Psoas muscle (tissue), 8 donors: ENCODE results near the gene PLAGL2. TPM values are rescaled to one million over a fixed set of nuclear protein-coding genes. Genes with fewer than 3 reads are reported as not detected.
"Not testable (repeated sequence)": the region's sequence is repeated elsewhere in the genome, so short reads cannot be mapped to it uniquely, and the experiment has no call there.

Experiments used
- ATAC-seq, 4 donors: fragments of 200-7000 bp; cut with Tn5 transposase; one replicate each; pipeline ENCODE4 v1.9.1; 2020; ENCODE audit warnings: moderate library complexity in 3 of 4, mild to moderate bottlenecking in 2 of 4
- DNase-seq, 2 donors: peaks; one replicate each; pipeline ENCODE4 v3.0.0-alpha.2; 2020
- H3K27ac ChIP-seq: fragments of 200-600 bp; one replicate; pipeline ENCODE4 v1.8.0; 2022
- H3K27me3 ChIP-seq, 3 donors: fragments of 200-600 bp in 1 of 3; one replicate each; pipeline versions ENCODE4 v1.6.1 to v1.8.0; 2013 to 2022; ENCODE audit warnings: low read length in 2 of 3, mild to moderate bottlenecking in 2 of 3, moderate library complexity in 1 of 3; ENCODE audit not compliant: insufficient read depth in 3 of 3
- H3K36me3 ChIP-seq, 2 donors: fragments of 200-600 bp in 1 of 2; one replicate each; pipeline versions ENCODE4 v1.6.1 to v1.8.0; 2013 to 2022; ENCODE audit warnings: low read depth in 1 of 2, mild to moderate bottlenecking in 1 of 2, moderate library complexity in 1 of 2; ENCODE audit not compliant: insufficient read depth in 1 of 2
- H3K4me1 ChIP-seq: fragments of 200-600 bp; one replicate; pipeline ENCODE4 v1.8.0; 2022
- H3K4me3 ChIP-seq: fragments of 200-600 bp; one replicate; pipeline ENCODE4 v1.8.0; 2022; ENCODE audit warnings: mild to moderate bottlenecking
- H3K9me3 ChIP-seq: fragments of 200-600 bp; one replicate; pipeline ENCODE4 v1.8.0; 2022
- WGBS, 3 donors: extraction: QIAGEN DNeasy Blood & Tissue Kit; methylation state at CpG; one replicate each; pipeline versions ENCODE4 v1.1.6 to v1.1.7; 2013; 5-methylcytosine and 5-hydroxymethylcytosine counted together
- intact Hi-C, 2 donors: fragments of 100-400 bp; cut with DNase I; formaldehyde crosslinking; loops; one replicate each; pipeline versions ENCODE4 v1.11.0 to v1.14.2; 2022
- polyA plus RNA-seq, 3 donors: library from polyadenylated mRNA; stranded (reverse); fragments of 200-250 nt; gene quantifications; one replicate each; pipeline ENCODE4 v1.2.3, GENCODE V29; 2013
- total RNA-seq, 4 donors: library from RNA; stranded (reverse); fragmentation: NEBNext Ultra II Directional in 2 of 4; extraction: Animal tissue kit (Norgen Biotek cat#: 25700) in 2 of 4; gene quantifications; one replicate each; pipeline versions ENCODE4 v1.2.1 to v1.2.4, GENCODE V29; 2021 to 2023
- TF ChIP-seq, protein P1 (sequence below): fragments of 200-600 bp; IDR thresholded peaks from one replicate; pipeline ENCODE4 v1.8.0; 2022; ENCODE audit warnings: antibody characterized with exemption
- donor health status: healthy with polysubstance abuse.
- donor health status: DM: no; HTN: no; CAD: no; lungs with moderate emphysema.
- donor health status: Bipolar disorder and iron deficiency.
- donor health status: healthy.
- donor health status: DM: yes; HTN: yes; CAD: no.
- donor health status: DM: no; HTN: no; CAD: no.
- donor health status: DM: no; HTN: no; CAD: no.
- donor health status: DM: yes; HTN: yes; CAD: no.

The PLAGL2 gene
- total and polyA plus RNA-seq, 7 donors = 1.7 to 9.6 (median 5.2) TPM

DNA sequence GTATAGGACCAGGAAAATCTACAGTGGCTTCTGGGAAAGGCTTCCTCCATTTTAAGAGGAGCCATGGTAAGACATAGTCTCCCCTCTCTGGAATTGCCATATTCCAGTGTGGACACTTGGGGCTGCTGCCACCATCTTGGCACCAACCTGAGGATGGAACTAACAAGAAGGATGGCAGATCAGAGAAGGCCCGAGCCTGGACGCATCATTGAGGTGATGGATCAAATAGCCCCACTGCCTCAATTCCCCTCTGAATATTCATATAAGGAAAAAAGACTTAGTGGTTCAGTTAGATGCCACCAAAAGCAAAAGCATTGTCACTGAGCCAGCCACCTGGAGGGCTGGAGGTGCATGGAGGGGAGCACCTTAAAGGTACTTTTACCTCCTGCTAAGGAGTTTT, 25.9 kb downstream of the PLAGL2 start:
- H3K4me1 ChIP-seq = no peaks in the 10 kb centered on the region
- WGBS, 3 donors = 88 to 90% (median 89%) methylated on average over 2 of the region's 2 CpGs
- H3K27me3 ChIP-seq = no peaks in the 10 kb centered on the region
- ATAC-seq = no peak
- H3K36me3 ChIP-seq = no peaks in the 10 kb centered on the region
- TF ChIP-seq, protein P1, sequence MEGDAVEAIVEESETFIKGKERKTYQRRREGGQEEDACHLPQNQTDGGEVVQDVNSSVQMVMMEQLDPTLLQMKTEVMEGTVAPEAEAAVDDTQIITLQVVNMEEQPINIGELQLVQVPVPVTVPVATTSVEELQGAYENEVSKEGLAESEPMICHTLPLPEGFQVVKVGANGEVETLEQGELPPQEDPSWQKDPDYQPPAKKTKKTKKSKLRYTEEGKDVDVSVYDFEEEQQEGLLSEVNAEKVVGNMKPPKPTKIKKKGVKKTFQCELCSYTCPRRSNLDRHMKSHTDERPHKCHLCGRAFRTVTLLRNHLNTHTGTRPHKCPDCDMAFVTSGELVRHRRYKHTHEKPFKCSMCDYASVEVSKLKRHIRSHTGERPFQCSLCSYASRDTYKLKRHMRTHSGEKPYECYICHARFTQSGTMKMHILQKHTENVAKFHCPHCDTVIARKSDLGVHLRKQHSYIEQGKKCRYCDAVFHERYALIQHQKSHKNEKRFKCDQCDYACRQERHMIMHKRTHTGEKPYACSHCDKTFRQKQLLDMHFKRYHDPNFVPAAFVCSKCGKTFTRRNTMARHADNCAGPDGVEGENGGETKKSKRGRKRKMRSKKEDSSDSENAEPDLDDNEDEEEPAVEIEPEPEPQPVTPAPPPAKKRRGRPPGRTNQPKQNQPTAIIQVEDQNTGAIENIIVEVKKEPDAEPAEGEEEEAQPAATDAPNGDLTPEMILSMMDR = no peak
- peak in 1 of 2 donors; percentile 7 for DNase-seq
- intact Hi-C loops = no loop called here
- no peak overlapping the region for H3K4me3 ChIP-seq
- H3K9me3 ChIP-seq = no peaks in the 10 kb centered on the region
- H3K27ac ChIP-seq = no peak overlapping the region

DNA sequence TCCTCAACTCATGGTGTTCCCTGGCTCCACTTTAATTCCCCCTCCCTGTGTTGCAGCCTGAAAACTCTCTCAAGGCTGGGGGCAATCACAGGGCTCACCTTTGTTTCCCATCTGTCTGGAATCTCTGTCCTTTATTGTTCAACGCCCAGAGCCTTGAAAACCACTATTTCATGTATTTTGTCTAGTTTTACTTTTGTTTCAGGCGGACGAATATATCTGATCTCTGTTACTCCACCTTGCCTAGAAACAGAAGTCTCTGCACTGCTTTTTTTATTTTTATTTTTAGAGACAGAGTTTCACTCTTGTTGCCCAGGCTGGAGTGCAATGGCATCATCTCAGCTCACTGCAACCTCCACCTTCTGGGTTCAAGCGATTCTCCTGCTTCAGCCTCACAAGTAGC, 27.6 kb downstream of the PLAGL2 start:
- no peak overlapping the region for H3K4me3 ChIP-seq
- no peaks in the 10 kb centered on the region for H3K9me3 ChIP-seq
- H3K27me3 ChIP-seq = no peaks in the 10 kb centered on the region
- WGBS, 3 donors = 91 to 93% (median 93%) methylated on average over 4 of the region's 4 CpGs
- no peaks in the 10 kb centered on the region for H3K4me1 ChIP-seq
- no peak for DNase-seq
- intact Hi-C loops = loop anchor here in 1 of 2 donors (2.0 kb wide), 1 partner anchor 41 kb away; no protein-coding TSS in a partner anchor
- H3K36me3 ChIP-seq = no peaks in the 10 kb centered on the region
- H3K27ac ChIP-seq = no peak overlapping the region
- ATAC-seq = no peak
- TF ChIP-seq, protein P1 = no peak

DNA sequence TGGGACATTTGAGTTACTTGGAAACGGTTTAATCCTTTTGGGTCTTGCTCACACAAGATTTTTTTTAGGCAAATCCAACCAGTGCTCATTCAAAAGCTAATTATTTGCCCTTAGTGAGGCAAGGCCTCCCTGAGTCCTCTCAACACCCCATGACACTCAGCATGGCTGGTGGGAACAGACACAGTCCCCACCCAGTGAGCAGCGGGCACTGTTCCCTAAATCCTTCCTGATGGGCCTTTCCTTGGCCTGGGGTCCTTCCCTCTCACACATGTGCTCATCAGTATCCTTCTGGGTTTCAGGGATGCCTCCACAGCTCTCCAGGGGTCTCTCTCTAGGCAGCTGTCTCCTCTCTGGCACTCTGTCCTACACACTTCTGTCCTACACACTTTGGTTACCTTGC, 28.0 kb downstream of the PLAGL2 start:
- no peaks in the 10 kb centered on the region for H3K27me3 ChIP-seq
- no peaks in the 10 kb centered on the region for H3K4me1 ChIP-seq
- DNase-seq (peak in 1 of 2 donors; percentile 15), ATAC-seq (no peak)
- intact Hi-C loops = loop anchor here in 1 of 2 donors (2.0 kb wide), 1 partner anchor 41 kb away; no protein-coding TSS in a partner anchor
- no peak overlapping the region for H3K4me3 ChIP-seq
- TF ChIP-seq, protein P1 = no peak
- WGBS, 3 donors = 78 to 93% (median 90%) methylated on average over 2 of the region's 2 CpGs
- no peaks in the 10 kb centered on the region for H3K9me3 ChIP-seq
- no peak overlapping the region for H3K27ac ChIP-seq
- H3K36me3 ChIP-seq = no peaks in the 10 kb centered on the region

DNA sequence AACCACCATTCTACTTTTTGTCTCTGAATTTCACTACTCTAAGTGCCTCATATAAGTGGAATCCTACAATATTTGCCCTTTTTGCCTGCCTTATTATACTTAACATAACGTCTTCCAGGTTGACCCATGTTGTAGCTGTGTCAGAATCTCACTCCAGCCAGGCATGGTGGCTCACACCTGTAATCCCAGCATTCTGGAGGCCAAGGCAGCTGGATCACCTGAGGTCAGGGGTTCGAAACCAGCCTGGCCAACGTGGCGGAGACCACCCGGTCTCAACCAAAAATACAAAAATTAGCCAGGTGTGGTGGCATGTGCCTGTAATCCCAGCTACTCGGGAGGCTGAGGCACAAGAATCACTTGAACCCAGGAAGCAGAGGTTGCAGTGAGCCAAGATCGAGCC, 29.8 kb downstream of the PLAGL2 start:
- H3K27ac ChIP-seq, H3K9me3 ChIP-seq, H3K4me1 ChIP-seq, H3K4me3 ChIP-seq, ATAC-seq, H3K27me3 ChIP-seq, H3K36me3 ChIP-seq: not testable (repeated sequence)
- intact Hi-C loops = loop anchor here in 1 of 2 donors (2.0 kb wide), 1 partner anchor 39 kb away; no protein-coding TSS in a partner anchor
- peak in 1 of 2 donors; percentile 16 for DNase-seq
- WGBS, 3 donors = 89 to 91% (median 89%) methylated on average over 7 of the region's 7 CpGs

DNA sequence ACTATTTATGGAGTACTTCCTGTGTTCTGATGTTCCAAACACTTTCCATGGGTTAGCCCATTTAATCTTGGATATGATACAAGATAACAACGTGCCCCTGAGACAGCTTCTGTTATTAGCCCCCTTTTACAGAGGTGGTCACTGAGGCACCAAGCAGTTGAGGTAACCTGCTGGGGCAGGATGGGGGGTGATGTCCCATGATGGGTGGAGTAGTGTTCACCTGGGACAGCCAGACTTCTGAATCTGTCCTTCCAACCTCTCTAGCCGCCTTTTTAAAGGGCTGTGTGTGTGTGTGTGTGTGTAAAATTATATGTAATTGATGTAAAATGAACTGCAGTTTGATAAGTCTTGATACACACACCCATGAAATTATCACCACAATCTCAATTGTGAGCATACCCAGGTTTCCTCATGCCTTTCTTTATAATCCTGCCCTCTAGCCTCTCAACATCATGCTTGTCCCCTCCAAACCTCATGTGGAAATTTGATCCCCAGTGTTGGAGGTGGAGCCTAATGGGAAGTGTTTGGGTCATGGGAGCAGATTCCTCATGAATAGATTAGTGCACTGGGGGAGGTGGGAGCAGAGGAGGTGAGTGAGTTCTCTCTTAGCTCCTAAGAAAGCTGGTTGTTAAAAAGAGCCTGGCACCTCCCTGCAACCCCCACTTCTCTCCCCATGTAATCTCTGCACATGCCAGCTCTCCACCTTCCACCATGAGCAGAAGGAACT, 39.2 kb downstream of the PLAGL2 start:
- TF ChIP-seq, protein P1 = no peak
- no peaks in the 10 kb centered on the region for H3K9me3 ChIP-seq
- no peaks in the 10 kb centered on the region for H3K27me3 ChIP-seq
- DNase-seq (no peak), ATAC-seq (peak in 2 of 4 donors; percentile 17 to 28)
- H3K36me3 ChIP-seq = peaks cover 3 to 34% of the 10 kb centered on the region in 2 donors
- WGBS, 3 donors = 58 to 70% (median 64%) methylated on average over 2 of the region's 2 CpGs
- no peak overlapping the region for H3K4me3 ChIP-seq
- no peaks in the 10 kb centered on the region for H3K4me1 ChIP-seq
- intact Hi-C loops = no loop called here
- H3K27ac ChIP-seq = no peak overlapping the region
